ENCODE data around the gene SIPA1L3.

SIPA1L3 gene

DNA sequence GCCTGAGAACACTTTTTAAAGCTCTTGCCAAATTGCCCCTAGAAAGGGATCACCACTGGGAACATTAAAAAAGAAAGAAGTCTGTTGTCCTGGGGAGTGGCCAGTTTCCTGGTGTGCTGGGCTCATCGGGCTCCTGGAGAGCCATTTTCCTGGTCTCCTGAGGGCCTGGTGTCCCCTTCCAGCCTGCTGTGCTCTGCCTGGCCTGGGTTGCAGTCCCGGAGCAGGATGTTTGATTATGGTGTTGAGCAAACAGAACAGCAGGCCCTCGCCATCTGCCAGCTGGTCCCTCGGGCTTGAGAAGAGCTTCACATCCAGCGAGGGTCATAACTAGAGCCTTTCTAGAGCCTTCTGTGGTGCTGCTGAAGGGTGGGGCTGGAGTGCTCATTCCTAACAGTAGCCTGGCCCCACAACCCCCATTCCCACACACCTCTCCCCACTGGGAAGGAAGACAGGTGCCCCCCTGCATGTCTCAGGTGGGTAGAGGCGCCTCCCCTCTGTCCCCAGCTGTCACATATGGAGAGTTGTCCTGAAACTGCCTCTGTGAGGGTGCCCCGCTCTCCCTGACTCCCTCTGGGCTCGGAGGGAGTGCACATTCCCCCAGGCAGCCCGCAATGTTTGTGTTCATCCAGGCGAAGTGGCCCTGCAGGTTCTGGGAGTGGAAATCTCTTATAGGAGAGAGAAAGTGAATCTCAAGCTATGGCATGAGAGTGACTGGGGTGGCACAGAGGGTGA lies 151.1 kb downstream of the SIPA1L3 start:
- in situ Hi-C loops (cut with MboI; ENCODE audit: low pct_unique_long_range_greater_than_20kb, low sequenced_read_pairs, unreplicated experiment): no loop called here
- no peak for DNase-seq (ENCODE audit: low spot score)
- TF ChIP-seq CTCF (IDR thresholded peaks at IDR 0.05; ENCODE audit: extremely low read depth, insufficient read depth, missing control alignments): no peak

- no peak for TF ChIP-seq CTCF (IDR thresholded peaks at IDR 0.05; ENCODE audit: extremely low read depth, insufficient read depth, missing control alignments)
- in situ Hi-C loops (cut with MboI; ENCODE audit: low pct_unique_long_range_greater_than_20kb, low sequenced_read_pairs, unreplicated experiment): no loop called here
- DNase-seq (ENCODE audit: low spot score): peak; percentile 71
Observed at GRCh38 chr19:38059897-38060296, 152.9 kb downstream of the SIPA1L3 start.

GRCh38 chr19:38060331-38060730 lies 153.3 kb downstream of the SIPA1L3 start:
- in situ Hi-C loops (cut with MboI; ENCODE audit: low pct_unique_long_range_greater_than_20kb, low sequenced_read_pairs, unreplicated experiment): no loop called here
- DNase-seq (ENCODE audit: low spot score): no peak
- no peak for TF ChIP-seq CTCF (IDR thresholded peaks at IDR 0.05; ENCODE audit: extremely low read depth, insufficient read depth, missing control alignments)

GRCh38 chr19:38061294-38061693 lies 154.3 kb downstream of the SIPA1L3 start:
- no peak for TF ChIP-seq CTCF (IDR thresholded peaks at IDR 0.05; ENCODE audit: extremely low read depth, insufficient read depth, missing control alignments)
- in situ Hi-C loops (cut with MboI; ENCODE audit: low pct_unique_long_range_greater_than_20kb, low sequenced_read_pairs, unreplicated experiment): no loop called here
- no peak for DNase-seq (ENCODE audit: low spot score)

DNA sequence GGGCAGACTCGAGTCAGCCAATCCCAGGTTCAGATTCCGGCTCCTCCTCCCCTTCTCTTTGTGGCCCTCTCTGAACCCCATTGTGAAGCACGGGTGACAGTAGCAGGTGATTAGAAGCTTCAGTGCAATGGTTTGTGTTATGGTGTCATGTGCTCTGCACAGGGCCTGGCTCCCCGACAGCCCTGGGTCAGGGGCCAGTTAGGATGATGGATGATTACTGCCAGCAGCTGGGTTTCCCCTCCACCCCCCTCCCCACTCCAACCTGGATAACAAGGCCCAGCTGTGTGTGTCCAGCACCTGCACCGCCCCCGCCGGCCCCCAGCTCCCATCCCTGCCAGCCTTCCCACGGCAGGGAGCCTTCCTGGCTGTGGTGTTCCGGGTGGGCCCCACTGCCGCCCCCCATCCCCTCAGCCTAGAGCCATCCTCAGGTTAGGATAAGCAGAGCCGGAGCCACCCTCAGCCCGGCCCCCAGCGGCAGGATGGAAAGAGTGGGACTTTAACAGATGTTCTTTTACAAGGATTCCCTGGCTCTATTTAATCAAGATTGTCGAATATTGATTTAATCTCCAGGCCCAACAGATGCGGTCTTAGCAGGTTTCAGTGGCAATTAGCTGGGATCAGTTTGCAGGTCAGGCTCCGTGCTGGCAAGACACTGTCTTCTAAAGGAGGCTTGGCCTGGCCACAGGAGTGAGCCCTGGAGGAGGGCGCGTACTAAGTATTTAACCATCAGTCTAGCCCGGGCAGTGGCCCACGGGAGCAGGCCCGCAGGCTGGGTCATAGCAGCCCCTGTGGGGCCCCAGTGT lies 156.2 kb downstream of the SIPA1L3 start:
- in situ Hi-C loops (cut with MboI; ENCODE audit: low pct_unique_long_range_greater_than_20kb, low sequenced_read_pairs, unreplicated experiment): no loop called here
- no peak for TF ChIP-seq CTCF (IDR thresholded peaks at IDR 0.05; ENCODE audit: extremely low read depth, insufficient read depth, missing control alignments)
- DNase-seq (ENCODE audit: low spot score): no peak

DNA sequence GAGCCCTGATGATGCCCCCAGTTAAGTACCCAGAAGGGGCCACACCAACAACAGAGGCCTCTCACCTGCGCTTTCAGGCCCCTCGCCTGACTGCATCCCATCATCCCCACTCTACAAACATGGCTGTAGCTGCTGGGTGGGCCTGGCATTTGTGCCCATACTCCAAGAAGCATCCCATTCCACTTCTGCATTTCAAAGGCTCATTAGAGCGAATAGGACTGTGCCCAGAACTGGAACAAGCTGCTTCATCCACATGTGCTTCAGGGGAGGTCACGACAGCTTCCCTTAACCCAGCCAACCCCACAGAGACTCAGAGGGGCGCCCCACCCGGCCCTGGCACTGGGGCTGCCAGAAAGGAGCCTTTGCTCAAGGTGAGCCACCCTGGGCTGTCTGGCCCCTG lies 156.9 kb downstream of the SIPA1L3 start:
- DNase-seq (ENCODE audit: low spot score): no peak
- in situ Hi-C loops (cut with MboI; ENCODE audit: low pct_unique_long_range_greater_than_20kb, low sequenced_read_pairs, unreplicated experiment): no loop called here
- no peak for TF ChIP-seq CTCF (IDR thresholded peaks at IDR 0.05; ENCODE audit: extremely low read depth, insufficient read depth, missing control alignments)

Measured in GM13977 (cell line).